Measurements from ENCODE around the gene SCNN1G.

The SCNN1G gene

GRCh38 chr16:23148166-23148512, 34.4 kb upstream of the SCNN1G start:
- Histone ChIP-seq H4K20me1 (ENCODE audit: insufficient read depth, low read length, poor library complexity, severe bottlenecking) (peaks cover 18% of the 10 kb centered on the region), H3K4me2 (ENCODE audit: low read depth, low read length, poor library complexity, severe bottlenecking) (peak overlapping the region; percentile 86), H3K4me1 (ENCODE audit: insufficient read depth, low read length, poor library complexity, severe bottlenecking) (peaks cover 39% of the 10 kb centered on the region), H3K9me3 (ENCODE audit: insufficient read depth, low read depth, low read length) (no peaks in the 10 kb centered on the region), H3K27me3 (ENCODE audit: insufficient read depth, low read length, poor library complexity, severe bottlenecking) (no peaks in the 10 kb centered on the region), H3K9me2 (replicated peaks; ENCODE audit: low read depth, low read length) (no peaks in the 10 kb centered on the region), H3K4me3 (ENCODE audit: low read length, poor library complexity, severe bottlenecking) (peak overlapping the region; percentile 79), H3K79me2 (ENCODE audit: insufficient read depth, low read length) (peaks cover 31% of the 10 kb centered on the region), H2AFZ (ENCODE audit: low read length) (peak overlapping the region; percentile 30; the same call in 1 of the 2 replicates), H3F3A (ENCODE audit: low read depth) (no peaks in the 10 kb centered on the region), H3K36me3 (ENCODE audit: insufficient read depth, low read length) (no peaks in the 10 kb centered on the region), H3K9ac (ENCODE audit: low read depth, low read length, poor library complexity, severe bottlenecking) (peak overlapping the region; percentile 63)
- TF ChIP-seq EZH2phosphoT487 (IDR thresholded peaks at IDR 0.05; ENCODE audit: borderline replicate concordance), result no peak
- TF ChIP-seq, protein P1, sequence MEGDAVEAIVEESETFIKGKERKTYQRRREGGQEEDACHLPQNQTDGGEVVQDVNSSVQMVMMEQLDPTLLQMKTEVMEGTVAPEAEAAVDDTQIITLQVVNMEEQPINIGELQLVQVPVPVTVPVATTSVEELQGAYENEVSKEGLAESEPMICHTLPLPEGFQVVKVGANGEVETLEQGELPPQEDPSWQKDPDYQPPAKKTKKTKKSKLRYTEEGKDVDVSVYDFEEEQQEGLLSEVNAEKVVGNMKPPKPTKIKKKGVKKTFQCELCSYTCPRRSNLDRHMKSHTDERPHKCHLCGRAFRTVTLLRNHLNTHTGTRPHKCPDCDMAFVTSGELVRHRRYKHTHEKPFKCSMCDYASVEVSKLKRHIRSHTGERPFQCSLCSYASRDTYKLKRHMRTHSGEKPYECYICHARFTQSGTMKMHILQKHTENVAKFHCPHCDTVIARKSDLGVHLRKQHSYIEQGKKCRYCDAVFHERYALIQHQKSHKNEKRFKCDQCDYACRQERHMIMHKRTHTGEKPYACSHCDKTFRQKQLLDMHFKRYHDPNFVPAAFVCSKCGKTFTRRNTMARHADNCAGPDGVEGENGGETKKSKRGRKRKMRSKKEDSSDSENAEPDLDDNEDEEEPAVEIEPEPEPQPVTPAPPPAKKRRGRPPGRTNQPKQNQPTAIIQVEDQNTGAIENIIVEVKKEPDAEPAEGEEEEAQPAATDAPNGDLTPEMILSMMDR (conservative IDR thresholded peaks at IDR 0.05; ENCODE audit: low read length), result no peak

DNA sequence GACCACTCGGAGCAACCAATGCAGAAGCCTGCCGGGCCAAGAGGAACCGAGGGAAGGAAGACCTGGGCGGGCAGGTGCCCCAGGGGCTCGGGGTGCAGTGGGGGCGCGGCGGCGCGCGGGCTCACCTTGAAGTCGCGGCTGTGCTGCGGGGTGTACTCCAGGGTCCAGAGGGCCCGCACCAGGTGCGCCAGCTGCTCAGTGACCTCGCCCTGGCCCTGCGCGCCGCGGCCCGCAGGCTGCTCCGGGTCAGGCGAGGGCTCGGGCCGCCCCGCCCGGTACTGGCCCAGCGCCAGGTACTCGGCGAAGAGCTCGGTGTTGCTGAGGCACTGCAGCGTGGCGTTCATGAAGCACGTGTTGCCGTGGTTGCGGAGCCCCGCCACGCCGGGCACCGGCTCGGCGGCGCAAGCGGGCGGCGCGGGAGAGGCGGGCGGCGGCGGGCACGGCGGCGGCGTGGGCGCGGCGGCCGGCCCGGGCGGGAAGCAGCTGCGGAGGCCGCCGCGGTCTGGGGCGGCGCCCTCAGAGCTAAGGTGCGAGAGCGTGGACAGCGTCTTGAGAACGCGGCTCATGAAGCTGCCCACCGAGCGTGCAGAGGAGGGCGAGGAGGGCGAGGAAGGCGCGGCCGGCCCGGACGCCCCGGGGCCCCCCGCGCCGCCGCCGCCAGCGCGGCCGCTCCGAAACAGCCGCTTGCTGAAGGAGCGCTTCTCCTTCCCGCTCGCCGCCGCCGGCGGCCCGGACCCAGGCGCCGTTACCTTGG, 33.9 kb upstream of the SCNN1G start:
- Histone ChIP-seq H3K27me3 (ENCODE audit: insufficient read depth, low read length, poor library complexity, severe bottlenecking) (no peaks in the 10 kb centered on the region), H3K9me2 (replicated peaks; ENCODE audit: low read depth, low read length) (no peaks in the 10 kb centered on the region), H3K4me1 (ENCODE audit: insufficient read depth, low read length, poor library complexity, severe bottlenecking) (peaks cover 35% of the 10 kb centered on the region), H3K4me2 (ENCODE audit: low read depth, low read length, poor library complexity, severe bottlenecking) (peak overlapping the region; percentile 86), H4K20me1 (ENCODE audit: insufficient read depth, low read length, poor library complexity, severe bottlenecking) (peaks cover 18% of the 10 kb centered on the region), H3K79me2 (ENCODE audit: insufficient read depth, low read length) (peaks cover 31% of the 10 kb centered on the region), H3F3A (ENCODE audit: low read depth) (no peaks in the 10 kb centered on the region), H2AFZ (ENCODE audit: low read length) (peak overlapping the region; percentile 30; the same call in 1 of the 2 replicates), H3K4me3 (ENCODE audit: low read length, poor library complexity, severe bottlenecking) (peak overlapping the region; percentile 79), H3K9me3 (ENCODE audit: insufficient read depth, low read depth, low read length) (no peaks in the 10 kb centered on the region), H3K36me3 (ENCODE audit: insufficient read depth, low read length) (no peaks in the 10 kb centered on the region), H3K9ac (ENCODE audit: low read depth, low read length, poor library complexity, severe bottlenecking) (peak overlapping the region; percentile 63)
- no peak for TF ChIP-seq EZH2phosphoT487 (IDR thresholded peaks at IDR 0.05; ENCODE audit: borderline replicate concordance)
- TF ChIP-seq, protein P1 (conservative IDR thresholded peaks at IDR 0.05; ENCODE audit: low read length), result no peak

- peaks cover 29% of the 10 kb centered on the region for H3K4me1 ChIP-seq (ENCODE audit: insufficient read depth, low read length, poor library complexity, severe bottlenecking)
- TF ChIP-seq, protein P1 (conservative IDR thresholded peaks at IDR 0.05; ENCODE audit: low read length), result no peak
- no peak for TF ChIP-seq EZH2phosphoT487 (IDR thresholded peaks at IDR 0.05; ENCODE audit: borderline replicate concordance)
- no peaks in the 10 kb centered on the region for H3K9me2 ChIP-seq (replicated peaks; ENCODE audit: low read depth, low read length)
- peak within 1 kb of the TSS; percentile 99 for H2AFZ ChIP-seq (ENCODE audit: low read length)
- peaks cover 28% of the 10 kb centered on the region for H3K79me2 ChIP-seq (ENCODE audit: insufficient read depth, low read length)
- peak within 1 kb of the TSS; percentile 66 for H3K9ac ChIP-seq (ENCODE audit: low read depth, low read length, poor library complexity, severe bottlenecking)
- H4K20me1 ChIP-seq (ENCODE audit: insufficient read depth, low read length, poor library complexity, severe bottlenecking), result peaks cover 10% of the 10 kb centered on the region
- peak within 1 kb of the TSS; percentile 91 for H3K4me2 ChIP-seq (ENCODE audit: low read depth, low read length, poor library complexity, severe bottlenecking)
- no peaks in the 10 kb centered on the region for H3K36me3 ChIP-seq (ENCODE audit: insufficient read depth, low read length)
- H3K4me3 ChIP-seq (ENCODE audit: low read length, poor library complexity, severe bottlenecking), result peak within 1 kb of the TSS; percentile 79
- H3K27me3 ChIP-seq (ENCODE audit: insufficient read depth, low read length, poor library complexity, severe bottlenecking), result no peaks in the 10 kb centered on the region
- H3K9me3 ChIP-seq (ENCODE audit: insufficient read depth, low read depth, low read length), result no peaks in the 10 kb centered on the region
- H3F3A ChIP-seq (ENCODE audit: low read depth), result no peaks in the 10 kb centered on the region
Measured at GRCh38 chr16:23149267-23149992, 33.1 kb upstream of the SCNN1G start, which contains the start of gene USP31. Gene USP31 (minus strand): TSS chr16:23149452. CDS start chr16:23149270, 182 bp downstream.

Measured in Loucy (cell line).